ENCODE results near the gene EEIG2. TPM values are rescaled to one million over a fixed set of nuclear protein-coding genes. Genes with fewer than 3 reads are reported as not detected.
"Not testable (repeated sequence)": the region's sequence is repeated elsewhere in the genome, so short reads cannot be mapped to it uniquely, and the experiment has no call there.

Gene EEIG2
- polyA plus RNA-seq, 1 of the 3 experiments (the other 2 are of a cell fraction), result 2.9 TPM

DNA sequence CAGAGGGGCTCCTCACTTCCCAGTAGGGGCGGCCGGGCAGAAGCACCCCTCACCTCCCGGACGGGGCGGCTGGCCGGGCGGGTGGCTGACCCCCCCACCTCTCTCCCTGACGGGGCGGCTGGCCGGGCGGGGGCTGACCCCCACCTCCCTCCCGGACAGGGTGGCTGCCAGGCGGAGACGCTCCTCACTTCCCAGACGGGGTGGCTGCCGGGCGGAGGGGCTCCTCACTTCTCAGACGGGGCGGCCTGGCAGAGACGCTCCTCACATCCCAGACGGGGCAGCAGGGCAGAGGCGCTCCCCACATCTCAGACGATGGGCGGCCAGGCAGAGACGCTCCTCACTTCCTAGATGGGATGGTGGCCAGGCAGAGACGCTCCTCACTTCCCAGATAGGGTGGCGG lies 23.9 kb upstream of the EEIG2 start:
- POLR2A ChIA-PET; H3K79me2 ChIP-seq (ENCODE audit: insufficient read depth); H3K4me1 ChIP-seq (ENCODE audit: control insufficient read depth in 1 of 2, insufficient read depth in 2 of 2, low read depth in 1 of 2, low read length in 1 of 2); H3K9me3 ChIP-seq; H3K9ac ChIP-seq; H3K36me3 ChIP-seq (replicated peaks in 1 of 2; ENCODE audit: control insufficient read depth in 1 of 2, insufficient read depth in 2 of 2, low read length in 1 of 2); H4K20me1 ChIP-seq (ENCODE audit: insufficient read depth); H3K27ac ChIP-seq (ENCODE audit: low read depth in 2 of 2, low read length in 1 of 2); H3K9me2 ChIP-seq; H2AFZ ChIP-seq (ENCODE audit: low read depth); DNase-seq; H3F3A ChIP-seq (replicated peaks; ENCODE audit: insufficient read depth); H3K4me2 ChIP-seq; H3K4me3 ChIP-seq (ENCODE audit: low read depth in 2 of 2, low read length in 1 of 2); H3K27me3 ChIP-seq (ENCODE audit: insufficient read depth): not testable (repeated sequence)
- 88% methylated on average over 9 of the region's 27 CpGs for WGBS (ENCODE audit: low lambda C conversion rate)
- CTCF ChIA-PET, result interaction anchor here (0.6 kb wide), 1 partner anchor 1780 kb away, joined by 3 read pairs; no protein-coding TSS in a partner anchor

DNA sequence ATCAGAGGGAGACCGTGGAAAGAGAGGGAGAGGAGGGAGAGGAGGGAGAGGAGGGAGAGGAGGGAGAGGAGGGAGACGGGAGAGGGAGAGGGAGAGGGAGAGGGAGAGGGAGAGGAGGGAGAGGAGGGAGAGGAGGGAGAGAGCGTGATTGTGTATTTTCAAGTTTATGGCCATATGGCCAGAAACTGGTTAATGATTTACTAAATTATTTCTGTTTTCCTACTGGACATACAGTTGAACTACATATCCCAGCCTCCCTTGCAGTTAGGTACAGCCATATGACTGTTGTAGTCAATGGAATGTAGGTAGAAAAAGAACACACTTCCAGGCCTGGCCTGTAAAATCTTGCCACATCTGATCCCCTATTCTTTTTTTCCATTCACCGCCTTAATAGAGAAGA lies 23.1 kb upstream of the EEIG2 start:
- H3K9me2 ChIP-seq; H3K4me1 ChIP-seq (ENCODE audit: control insufficient read depth in 1 of 2, insufficient read depth in 2 of 2, low read depth in 1 of 2, low read length in 1 of 2); H3K27ac ChIP-seq (ENCODE audit: low read depth in 2 of 2, low read length in 1 of 2); H3K4me3 ChIP-seq (ENCODE audit: low read depth in 2 of 2, low read length in 1 of 2); H3K36me3 ChIP-seq (replicated peaks in 1 of 2; ENCODE audit: control insufficient read depth in 1 of 2, insufficient read depth in 2 of 2, low read length in 1 of 2); H2AFZ ChIP-seq (ENCODE audit: low read depth); DNase-seq; H3K79me2 ChIP-seq (ENCODE audit: insufficient read depth); CTCF ChIA-PET; H3K4me2 ChIP-seq; H3F3A ChIP-seq (replicated peaks; ENCODE audit: insufficient read depth); H3K9me3 ChIP-seq; H4K20me1 ChIP-seq (ENCODE audit: insufficient read depth); POLR2A ChIA-PET; H3K27me3 ChIP-seq (ENCODE audit: insufficient read depth); H3K9ac ChIP-seq: not testable (repeated sequence)
- 76% methylated on average over 4 of the region's 4 CpGs for WGBS (ENCODE audit: low lambda C conversion rate)
- TF ChIP-seq, protein P1, sequence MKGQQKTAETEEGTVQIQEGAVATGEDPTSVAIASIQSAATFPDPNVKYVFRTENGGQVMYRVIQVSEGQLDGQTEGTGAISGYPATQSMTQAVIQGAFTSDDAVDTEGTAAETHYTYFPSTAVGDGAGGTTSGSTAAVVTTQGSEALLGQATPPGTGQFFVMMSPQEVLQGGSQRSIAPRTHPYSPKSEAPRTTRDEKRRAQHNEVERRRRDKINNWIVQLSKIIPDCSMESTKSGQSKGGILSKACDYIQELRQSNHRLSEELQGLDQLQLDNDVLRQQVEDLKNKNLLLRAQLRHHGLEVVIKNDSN (IDR thresholded peaks at IDR 0.05; ENCODE audit: borderline replicate concordance, low read depth), result peak; percentile 23; the same call in 1 of the 2 replicates

DNA sequence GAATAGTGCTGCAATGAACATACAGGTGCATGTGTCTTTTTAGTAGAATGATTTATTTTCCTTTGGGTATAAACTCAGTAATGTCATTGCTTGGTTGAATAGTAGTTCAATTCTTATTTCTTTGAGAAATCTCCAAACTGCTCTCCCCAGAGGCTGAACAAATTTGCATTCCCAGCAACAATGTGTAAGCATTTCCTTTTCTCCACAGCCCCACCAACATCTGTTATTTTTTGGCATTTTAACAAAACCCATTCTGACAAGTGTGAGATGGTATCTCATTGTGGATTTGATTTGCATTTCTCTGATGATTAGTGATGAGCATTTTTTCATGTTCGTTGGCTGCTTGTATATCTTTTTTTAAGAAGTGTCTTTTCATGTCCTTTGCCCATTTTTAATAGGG lies 21.9 kb upstream of the EEIG2 start:
- no peak overlapping the region for H2AFZ ChIP-seq (ENCODE audit: low read depth)
- no peaks in the 10 kb centered on the region for H3K27me3 ChIP-seq (ENCODE audit: insufficient read depth)
- no peaks in the 10 kb centered on the region for H3K9me2 ChIP-seq
- no peaks in the 10 kb centered on the region for H3K9me3 ChIP-seq
- WGBS (ENCODE audit: low lambda C conversion rate), result 0% methylated on average over 1 of the region's 1 CpG
- no peaks in the 10 kb centered on the region for H4K20me1 ChIP-seq (ENCODE audit: insufficient read depth)
- H3K4me1 ChIP-seq (ENCODE audit: control insufficient read depth in 1 of 2, insufficient read depth in 2 of 2, low read depth in 1 of 2, low read length in 1 of 2), result no peaks in the 10 kb centered on the region
- ChIA-PET POLR2A (no interaction called here), CTCF (interaction anchor here (0.9 to 2.1 kb wide), 3 partner anchors 22 to 105 kb away, joined by 4 to 7 read pairs (median 6); partner anchors contain the start of gene EEIG2)
- H3K27ac ChIP-seq (ENCODE audit: low read depth in 2 of 2, low read length in 1 of 2), result no peak overlapping the region
- H3K9ac ChIP-seq, result no peak overlapping the region
- H3K36me3 ChIP-seq (replicated peaks in 1 of 2; ENCODE audit: control insufficient read depth in 1 of 2, insufficient read depth in 2 of 2, low read length in 1 of 2), result no peaks in the 10 kb centered on the region
- DNase-seq, result no peak
- H3K4me2 ChIP-seq, result no peak overlapping the region
- H3K79me2 ChIP-seq (ENCODE audit: insufficient read depth), result no peaks in the 10 kb centered on the region
- no peaks in the 10 kb centered on the region for H3F3A ChIP-seq (replicated peaks; ENCODE audit: insufficient read depth)
- H3K4me3 ChIP-seq (ENCODE audit: low read depth in 2 of 2, low read length in 1 of 2), result no peak overlapping the region
- TF ChIP-seq, protein P2, sequence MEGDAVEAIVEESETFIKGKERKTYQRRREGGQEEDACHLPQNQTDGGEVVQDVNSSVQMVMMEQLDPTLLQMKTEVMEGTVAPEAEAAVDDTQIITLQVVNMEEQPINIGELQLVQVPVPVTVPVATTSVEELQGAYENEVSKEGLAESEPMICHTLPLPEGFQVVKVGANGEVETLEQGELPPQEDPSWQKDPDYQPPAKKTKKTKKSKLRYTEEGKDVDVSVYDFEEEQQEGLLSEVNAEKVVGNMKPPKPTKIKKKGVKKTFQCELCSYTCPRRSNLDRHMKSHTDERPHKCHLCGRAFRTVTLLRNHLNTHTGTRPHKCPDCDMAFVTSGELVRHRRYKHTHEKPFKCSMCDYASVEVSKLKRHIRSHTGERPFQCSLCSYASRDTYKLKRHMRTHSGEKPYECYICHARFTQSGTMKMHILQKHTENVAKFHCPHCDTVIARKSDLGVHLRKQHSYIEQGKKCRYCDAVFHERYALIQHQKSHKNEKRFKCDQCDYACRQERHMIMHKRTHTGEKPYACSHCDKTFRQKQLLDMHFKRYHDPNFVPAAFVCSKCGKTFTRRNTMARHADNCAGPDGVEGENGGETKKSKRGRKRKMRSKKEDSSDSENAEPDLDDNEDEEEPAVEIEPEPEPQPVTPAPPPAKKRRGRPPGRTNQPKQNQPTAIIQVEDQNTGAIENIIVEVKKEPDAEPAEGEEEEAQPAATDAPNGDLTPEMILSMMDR (IDR thresholded peaks at IDR 0.05), result no peak
- TF ChIP-seq RCOR1 (IDR thresholded peaks at IDR 0.05; ENCODE audit: low read length) (peak; percentile 78), CHD2 (IDR thresholded peaks at IDR 0.05; ENCODE audit: low read length, partially characterized antibody) (no peak), MEF2A (IDR thresholded peaks at IDR 0.05; ENCODE audit: borderline replicate concordance, low read depth) (no peak), FOSL2 (IDR thresholded peaks at IDR 0.05; ENCODE audit: borderline replicate concordance, low read depth) (no peak), FOXJ3 (CRISPR knock-in tag; IDR thresholded peaks at IDR 0.05) (no peak), TAF1 (IDR thresholded peaks at IDR 0.05; ENCODE audit: borderline replicate concordance, low read depth, low read length) (no peak), NRF1 (IDR thresholded peaks at IDR 0.05; ENCODE audit: low read depth, low read length) (no peak), SIN3A (IDR thresholded peaks at IDR 0.05; ENCODE audit: borderline replicate concordance, low read depth, low read length) (no peak), EZH2phosphoT487 (IDR thresholded peaks at IDR 0.05; ENCODE audit: borderline replicate concordance, low read depth) (no peak), RAD21 (IDR thresholded peaks at IDR 0.05; ENCODE audit: low read length) (no peak), ELF1 (IDR thresholded peaks at IDR 0.05) (no peak), EP300 (IDR thresholded peaks at IDR 0.05; ENCODE audit: borderline replicate concordance in 1 of 2, low read depth in 1 of 2, low read length in 1 of 2) (0 out of 4 replicates have a peak, but pooled peaks of 1 of the 2 experiments have one; percentile 27)
- TF ChIP-seq, protein P1 (IDR thresholded peaks at IDR 0.05; ENCODE audit: borderline replicate concordance, low read depth), result no peak
- TF ChIP-seq, protein P3, sequence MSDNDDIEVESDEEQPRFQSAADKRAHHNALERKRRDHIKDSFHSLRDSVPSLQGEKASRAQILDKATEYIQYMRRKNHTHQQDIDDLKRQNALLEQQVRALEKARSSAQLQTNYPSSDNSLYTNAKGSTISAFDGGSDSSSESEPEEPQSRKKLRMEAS (IDR thresholded peaks at IDR 0.05; ENCODE audit: low read depth), result no peak
- TF ChIP-seq, protein P4, sequence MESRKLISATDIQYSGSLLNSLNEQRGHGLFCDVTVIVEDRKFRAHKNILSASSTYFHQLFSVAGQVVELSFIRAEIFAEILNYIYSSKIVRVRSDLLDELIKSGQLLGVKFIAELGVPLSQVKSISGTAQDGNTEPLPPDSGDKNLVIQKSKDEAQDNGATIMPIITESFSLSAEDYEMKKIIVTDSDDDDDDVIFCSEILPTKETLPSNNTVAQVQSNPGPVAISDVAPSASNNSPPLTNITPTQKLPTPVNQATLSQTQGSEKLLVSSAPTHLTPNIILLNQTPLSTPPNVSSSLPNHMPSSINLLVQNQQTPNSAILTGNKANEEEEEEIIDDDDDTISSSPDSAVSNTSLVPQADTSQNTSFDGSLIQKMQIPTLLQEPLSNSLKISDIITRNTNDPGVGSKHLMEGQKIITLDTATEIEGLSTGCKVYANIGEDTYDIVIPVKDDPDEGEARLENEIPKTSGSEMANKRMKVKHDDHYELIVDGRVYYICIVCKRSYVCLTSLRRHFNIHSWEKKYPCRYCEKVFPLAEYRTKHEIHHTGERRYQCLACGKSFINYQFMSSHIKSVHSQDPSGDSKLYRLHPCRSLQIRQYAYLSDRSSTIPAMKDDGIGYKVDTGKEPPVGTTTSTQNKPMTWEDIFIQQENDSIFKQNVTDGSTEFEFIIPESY (IDR thresholded peaks at IDR 0.05; ENCODE audit: borderline replicate concordance, low read depth), result no peak

Data from SK-N-SH (cell line).